GM13977 (cell line): ENCODE data around the gene ARHGDIG.
A peak's percentile ranks its signal among the peaks of the same experiment; 100 is the strongest.

Experiments used
- DNase-seq: peaks from one replicate; pipeline ENCODE4 v3.0.0; 2012; ENCODE audit warnings: low spot score
- CTCF ChIP-seq: IDR thresholded peaks from 2 replicates; pipeline ENCODE4 v1.5.1; 2012; ENCODE audit warnings: mild to moderate bottlenecking, control low read depth; ENCODE audit not compliant: insufficient read depth; ENCODE audit errors: extremely low read depth, missing control alignments
- in situ Hi-C: fragments of 300-500 bp; cut with MboI; formaldehyde crosslinking; loops from one replicate; pipeline ENCODE4 v1.12.0; 2022; ENCODE audit warnings: low sequenced_read_pairs, low pct_unique_long_range_greater_than_20kb, mixed read lengths, inconsistent platforms; ENCODE audit not compliant: unreplicated experiment

ARHGDIG gene

GRCh38 chr16:280552-280951 is at the start of gene ARHGDIG:
ARHGDIG (plus strand) TSS chr16:280591; CDS start chr16:280681, 90 bp downstream.
- DNase-seq, result no peak
- no peak for TF ChIP-seq CTCF
- in situ Hi-C loops, result no loop called here

- in situ Hi-C loops, result no loop called here
- TF ChIP-seq CTCF, result no peak
- no peak for DNase-seq
Observed at GRCh38 chr16:230949-231348, 49.4 kb upstream of the ARHGDIG start.

- TF ChIP-seq CTCF, result peak; percentile 46
- peak; percentile 97 for DNase-seq
- in situ Hi-C loops, result no loop called here
Observed at GRCh38 chr16:234468-235305, 45.7 kb upstream of the ARHGDIG start, which contains the start of gene FAM234A. FAM234A (plus strand) TSS chr16:234821; CDS start chr16:254414, 19,593 bp downstream.

GRCh38 chr16:239948-240277 is 40.5 kb upstream of the ARHGDIG start:
- in situ Hi-C loops, result no loop called here
- no peak for TF ChIP-seq CTCF
- DNase-seq, result peak; percentile 31

GRCh38 chr16:240559-240958 is 39.8 kb upstream of the ARHGDIG start:
- DNase-seq, result peak; percentile 2
- in situ Hi-C loops, result no loop called here
- no peak for TF ChIP-seq CTCF

GRCh38 chr16:242281-242680 is 38.1 kb upstream of the ARHGDIG start:
- in situ Hi-C loops, result no loop called here
- no peak for DNase-seq
- TF ChIP-seq CTCF, result no peak

- no peak for DNase-seq
- TF ChIP-seq CTCF, result no peak
- in situ Hi-C loops, result no loop called here
Observed at GRCh38 chr16:243348-243747, 37.0 kb upstream of the ARHGDIG start.
